ENCODE data around the gene ESX1.
"Not testable (repeated sequence)": the region's sequence is repeated elsewhere in the genome, so short reads cannot be mapped to it uniquely, and the experiment has no call there.

The ESX1 gene

GRCh38 chrX:104254442-104255115 lies at the start of gene ESX1:
ESX1 (minus strand) TSS chrX:104254933; CDS start chrX:104254849, 84 bp downstream.
- no peak for DNase-seq

GRCh38 chrX:104295636-104296035 lies 40.9 kb upstream of the ESX1 start:
- no peak for DNase-seq

DNA sequence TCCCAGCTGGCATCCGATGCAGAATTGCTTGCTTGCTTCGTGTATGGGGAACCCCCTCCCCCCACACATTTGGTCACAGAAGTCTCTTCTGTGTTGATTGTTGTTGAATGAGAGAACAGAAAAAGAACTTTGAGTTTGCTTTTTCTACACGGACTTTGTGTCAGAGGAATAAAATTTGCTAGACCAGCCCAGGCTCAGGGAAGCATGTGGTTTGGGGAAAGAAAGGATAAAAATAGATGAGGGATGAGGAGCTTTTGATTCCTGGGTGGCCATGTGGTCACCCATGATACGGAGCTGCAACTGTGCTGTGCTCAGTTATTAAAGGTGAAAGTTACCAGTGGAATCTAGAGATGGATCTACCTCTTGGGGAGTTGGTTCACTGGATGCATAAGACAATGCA lies 34.2 kb upstream of the ESX1 start:
- no peak for DNase-seq

GRCh38 chrX:104288269-104288668 lies 33.5 kb upstream of the ESX1 start:
- DNase-seq: no peak

DNA sequence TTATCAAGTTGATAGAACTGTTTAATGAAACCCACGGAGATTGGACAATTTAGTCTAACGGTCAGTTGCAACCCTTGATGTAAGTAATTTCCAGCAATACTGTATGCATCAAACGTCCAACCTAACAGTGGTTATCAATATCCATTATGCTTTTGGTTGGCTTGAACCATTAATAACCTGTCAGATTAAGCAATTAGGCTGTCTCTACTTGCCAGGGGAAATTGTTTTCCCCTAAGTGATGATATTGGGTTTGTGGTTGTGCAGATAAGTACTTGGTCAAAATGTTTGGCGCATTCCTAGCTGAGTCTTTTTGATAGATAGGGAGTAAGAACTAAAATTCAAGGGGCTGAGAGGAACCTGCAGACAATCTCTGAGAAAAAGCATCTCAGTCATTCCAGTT lies 30.5 kb upstream of the ESX1 start:
- no peak for DNase-seq

DNA sequence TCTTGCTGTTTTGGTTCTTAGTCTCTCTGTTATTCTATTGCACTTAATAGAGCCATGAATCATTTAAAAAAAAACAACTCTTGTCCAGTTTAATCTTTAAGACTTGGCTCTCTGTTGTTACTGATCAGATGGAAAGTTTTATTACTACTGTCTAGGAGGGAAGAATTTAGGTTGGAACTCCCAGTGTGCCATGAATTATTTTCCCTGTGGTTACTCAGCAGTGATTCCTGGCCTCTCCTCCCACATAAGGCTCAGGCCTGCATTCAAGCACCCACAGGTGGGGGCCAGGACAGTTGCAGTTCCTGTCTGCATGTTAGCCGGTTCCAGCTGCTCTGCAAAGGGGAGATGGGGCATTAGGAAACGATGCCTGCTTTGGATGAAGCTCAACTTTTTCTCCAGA lies 29.8 kb upstream of the ESX1 start:
- no peak for DNase-seq

DNA sequence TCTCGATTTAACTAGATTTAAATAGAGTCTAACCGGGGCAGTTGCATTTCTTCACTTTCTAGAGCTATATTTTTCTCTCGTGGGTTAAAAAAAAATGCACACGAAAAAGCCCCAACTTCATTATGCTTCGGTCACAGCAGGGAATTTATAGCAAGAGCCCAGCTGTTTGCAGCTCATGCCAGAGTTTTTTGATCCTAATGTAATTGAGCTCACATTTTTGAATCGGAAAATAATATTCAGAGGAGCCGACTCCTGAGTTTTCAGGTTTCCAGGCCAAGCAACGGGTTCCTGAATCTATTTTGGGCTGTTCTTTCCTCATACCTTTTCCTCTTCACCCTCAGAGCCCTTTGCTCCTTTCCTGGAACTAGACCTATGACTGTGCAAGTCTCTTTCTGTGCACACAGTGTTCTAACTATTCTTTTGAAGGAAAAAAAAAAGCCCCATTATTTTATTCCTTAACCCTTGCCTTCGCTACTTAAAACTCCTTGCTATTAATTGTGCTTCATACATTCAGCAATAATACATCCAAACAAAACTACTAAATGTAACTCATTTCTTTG lies 27.5 kb upstream of the ESX1 start:
- DNase-seq: no peak

DNA sequence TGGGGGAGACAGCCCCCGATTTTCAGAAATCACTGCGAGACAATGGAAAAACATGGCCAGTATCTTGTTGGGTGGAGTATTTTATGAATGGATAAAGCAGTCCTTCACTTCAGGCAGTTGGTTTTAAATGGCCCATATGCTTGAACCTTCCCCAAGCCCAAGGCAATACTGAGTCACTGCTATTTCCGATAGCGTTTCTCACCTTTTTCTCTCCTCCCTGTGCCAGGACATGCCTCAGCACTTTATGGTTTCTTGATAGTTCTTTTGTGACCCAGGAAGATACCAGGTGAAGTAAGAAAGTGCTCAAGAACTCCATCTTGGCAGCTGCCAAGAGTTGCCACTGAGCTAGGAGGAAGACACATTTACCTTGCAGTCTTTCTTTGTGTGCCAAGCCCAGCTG lies 26.8 kb upstream of the ESX1 start:
- no peak for DNase-seq

GRCh38 chrX:104280609-104281008 lies 25.9 kb upstream of the ESX1 start:
- no peak for DNase-seq

DNA sequence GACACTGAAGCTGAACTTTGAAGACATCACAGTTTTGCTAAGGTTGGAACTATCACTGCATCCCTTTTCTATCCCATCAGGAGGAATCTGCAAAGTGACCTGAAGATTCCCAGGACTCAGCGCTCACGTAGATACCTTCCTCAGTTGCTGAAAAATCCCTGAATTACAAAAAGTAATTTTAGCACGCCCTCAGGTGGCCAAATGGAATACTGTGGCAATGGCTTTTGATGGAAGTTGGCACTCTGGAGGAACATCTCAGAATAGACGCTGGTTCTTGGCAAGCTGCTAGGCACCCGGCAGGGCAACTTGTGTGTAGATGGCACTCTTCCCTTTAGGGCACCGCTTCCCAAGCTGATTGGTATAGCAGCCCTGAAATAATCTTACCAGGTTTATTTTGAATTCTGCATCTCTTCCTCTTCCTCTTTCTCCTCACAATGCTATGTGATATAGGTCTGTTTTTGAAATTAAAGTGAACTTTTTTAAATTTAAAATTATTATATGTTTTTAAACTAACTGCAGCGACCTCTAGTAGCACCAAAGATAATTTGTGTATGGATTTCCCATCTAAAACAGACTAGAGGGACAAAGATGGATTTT lies 16.3 kb upstream of the ESX1 start:
- DNase-seq: peak; percentile 42

DNA sequence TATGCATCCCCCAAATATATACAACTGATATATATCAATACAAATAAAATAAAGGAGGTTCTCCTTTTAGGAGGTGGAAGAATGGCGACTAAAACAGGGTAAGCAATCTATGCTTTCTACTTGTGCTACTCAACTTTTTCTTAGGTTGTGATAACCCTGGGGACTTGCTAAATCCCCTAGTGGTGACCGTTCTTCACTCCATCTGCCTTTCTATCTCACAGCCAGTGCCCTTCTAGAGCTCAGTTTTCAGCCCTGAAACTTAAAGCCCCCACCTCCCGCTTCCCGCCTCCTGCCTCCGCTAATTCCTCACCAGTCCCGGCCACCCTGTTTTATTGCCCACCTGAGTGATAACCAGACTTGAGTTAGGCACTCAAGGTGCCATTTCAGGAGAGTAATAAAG lies 15.5 kb upstream of the ESX1 start:
- DNase-seq: no peak

- no peak for DNase-seq
Observed at GRCh38 chrX:104255465-104255864, 732 bp upstream of the ESX1 start.

DNA sequence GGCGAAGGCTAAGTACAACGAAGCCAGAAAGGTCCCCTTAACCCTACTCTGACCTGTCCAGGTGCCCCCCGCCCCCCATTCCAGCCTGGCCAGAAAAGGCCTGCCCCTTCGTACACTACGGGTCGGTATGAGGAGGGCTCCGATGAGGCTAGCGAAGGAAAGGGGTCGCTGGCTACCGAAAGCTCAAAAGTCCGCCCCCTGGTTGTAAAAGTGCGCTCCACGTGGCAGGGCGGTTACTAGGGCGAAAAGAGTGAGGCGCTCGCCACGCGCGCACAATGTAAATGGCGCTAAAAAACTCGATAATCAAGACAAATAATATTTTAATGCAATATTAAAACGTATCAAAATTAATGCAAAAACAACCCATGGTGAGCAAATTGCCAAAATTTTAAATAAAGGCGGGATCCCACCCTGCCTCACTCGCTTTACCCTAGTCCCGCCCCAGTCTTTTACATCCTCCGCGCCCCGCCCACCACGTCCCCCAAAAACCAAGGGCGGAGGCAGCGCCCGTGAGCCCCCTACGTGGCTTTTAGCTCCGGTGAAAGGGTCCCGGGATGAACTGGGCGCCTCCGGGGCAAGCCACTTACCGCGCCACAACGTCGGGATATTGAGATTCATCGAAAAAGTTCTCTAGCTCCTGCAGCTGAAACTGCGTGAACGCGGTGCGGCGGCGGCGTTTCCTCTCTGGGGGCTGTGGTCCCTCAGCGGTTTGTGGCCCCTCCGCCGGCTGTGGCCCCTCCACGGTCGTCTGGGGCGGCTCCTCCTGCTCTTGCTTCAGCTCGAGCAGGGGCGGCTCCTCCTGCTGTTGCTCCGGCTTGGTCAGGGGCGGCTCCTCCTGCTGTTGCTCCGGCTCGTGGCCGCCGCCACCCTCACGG lies 929 bp downstream of the ESX1 start:
- no peak for DNase-seq

DNA sequence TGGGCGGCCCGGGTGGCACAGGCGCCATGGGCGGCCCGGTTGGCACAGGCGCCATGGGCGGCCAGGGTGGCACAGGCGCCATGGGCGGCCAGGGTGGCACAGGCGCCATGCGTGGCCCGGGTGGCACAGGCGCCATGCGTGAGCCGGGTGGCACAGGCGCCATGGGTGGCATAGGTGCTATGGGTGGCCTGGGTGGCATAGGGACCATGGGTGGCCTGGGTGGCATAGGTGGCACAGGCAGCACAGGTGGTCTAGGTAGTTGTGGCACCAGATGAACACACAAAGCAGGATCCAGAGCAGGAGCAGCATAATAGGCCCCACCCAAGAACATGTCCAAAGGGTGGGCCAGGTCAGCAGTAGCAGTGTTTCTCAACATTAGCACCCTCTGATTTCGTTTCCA lies 4.3 kb downstream of the ESX1 start:
- DNase-seq: no peak

GRCh38 chrX:104230060-104230459 lies 24.7 kb downstream of the ESX1 start:
- not testable (repeated sequence) for DNase-seq

GRCh38 chrX:104211187-104211586 lies 43.5 kb downstream of the ESX1 start:
- DNase-seq: no peak

GRCh38 chrX:104205548-104205947 lies 49.2 kb downstream of the ESX1 start:
- no peak for DNase-seq
